Suppressor macrophage treated with lipopolysaccharide for 1 hour (primary cell): ENCODE results near the gene DUSP16.

Experiments used
- DNase-seq, 3 donors: peaks; one replicate each; pipeline ENCODE4 v3.0.0-alpha.2; 2020 to 2022

The DUSP16 gene

GRCh38 chr12:12465522-12465921 is 97.1 kb downstream of the DUSP16 start:
- DNase-seq, result no peak

DNA sequence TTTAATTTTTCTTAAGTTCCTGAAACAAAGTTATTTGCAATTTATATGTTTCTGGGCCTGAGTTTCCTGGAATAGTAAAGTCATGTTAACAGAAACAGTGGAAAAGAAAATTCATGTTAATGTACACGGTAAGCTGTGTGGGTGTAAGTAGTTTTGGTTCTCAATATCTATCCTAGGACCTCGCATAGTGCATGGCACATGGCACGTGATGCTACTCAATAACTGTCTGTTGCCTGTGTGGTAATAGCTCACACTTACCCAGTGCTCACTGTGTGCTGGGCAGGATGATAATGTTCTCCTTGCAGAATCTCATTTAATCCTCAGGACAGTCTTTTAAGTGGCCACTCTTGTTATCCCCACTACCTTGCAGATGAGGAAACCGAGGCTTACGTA is 100.7 kb downstream of the DUSP16 start:
- DNase-seq, result no peak

GRCh38 chr12:12460935-12461922 is 101.4 kb downstream of the DUSP16 start:
- no peak for DNase-seq

GRCh38 chr12:12456637-12457036 is 106.0 kb downstream of the DUSP16 start:
- peak; percentile 70 to 94 (median 93) for DNase-seq

- DNase-seq, result no peak
Observed at GRCh38 chr12:12454315-12454714, 108.3 kb downstream of the DUSP16 start.

- DNase-seq, result no peak
Observed at GRCh38 chr12:12453635-12454034, 109.0 kb downstream of the DUSP16 start.

- no peak for DNase-seq
Observed at GRCh38 chr12:12452326-12452902, 110.2 kb downstream of the DUSP16 start.

DNA sequence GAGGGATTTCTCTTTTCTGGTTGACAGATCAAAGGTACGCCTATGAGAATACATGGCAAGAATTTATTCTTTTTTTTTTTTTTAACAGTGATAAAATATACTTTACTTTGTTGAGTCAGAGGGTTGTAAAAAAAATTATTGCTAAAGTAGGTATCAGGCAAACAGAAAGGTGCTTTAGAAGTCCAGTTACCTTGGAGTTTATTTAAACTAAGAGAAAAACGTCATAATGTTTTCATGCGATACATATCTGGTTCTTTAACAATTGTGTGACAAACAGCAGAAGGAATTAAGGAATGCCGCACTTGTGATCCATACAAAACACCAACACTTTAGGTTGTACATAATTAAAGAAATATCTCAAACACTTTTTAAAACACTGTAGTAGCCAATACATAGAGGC is 111.6 kb downstream of the DUSP16 start:
- no peak for DNase-seq

DNA sequence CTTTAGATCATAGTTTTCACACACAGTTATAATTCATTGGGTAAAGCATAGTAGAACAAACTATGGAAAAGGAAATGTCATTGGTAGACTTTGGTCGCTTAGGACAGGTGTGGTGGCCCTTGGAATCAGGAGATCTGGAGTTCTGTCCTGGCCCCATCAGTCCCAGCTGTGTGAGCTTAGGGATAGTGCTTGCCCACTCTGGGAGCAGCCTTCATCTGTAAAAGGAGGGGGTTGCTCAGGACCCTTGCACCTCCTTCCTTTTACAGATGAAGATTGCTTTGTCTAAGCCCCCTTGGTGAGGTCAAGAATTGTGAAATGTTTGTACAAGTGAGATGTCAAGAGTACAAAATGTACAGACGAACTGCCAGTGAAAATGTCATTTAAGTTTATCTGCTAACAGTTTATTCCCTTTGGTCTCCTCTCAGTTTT is 112.6 kb downstream of the DUSP16 start:
- DNase-seq, result no peak

DNA sequence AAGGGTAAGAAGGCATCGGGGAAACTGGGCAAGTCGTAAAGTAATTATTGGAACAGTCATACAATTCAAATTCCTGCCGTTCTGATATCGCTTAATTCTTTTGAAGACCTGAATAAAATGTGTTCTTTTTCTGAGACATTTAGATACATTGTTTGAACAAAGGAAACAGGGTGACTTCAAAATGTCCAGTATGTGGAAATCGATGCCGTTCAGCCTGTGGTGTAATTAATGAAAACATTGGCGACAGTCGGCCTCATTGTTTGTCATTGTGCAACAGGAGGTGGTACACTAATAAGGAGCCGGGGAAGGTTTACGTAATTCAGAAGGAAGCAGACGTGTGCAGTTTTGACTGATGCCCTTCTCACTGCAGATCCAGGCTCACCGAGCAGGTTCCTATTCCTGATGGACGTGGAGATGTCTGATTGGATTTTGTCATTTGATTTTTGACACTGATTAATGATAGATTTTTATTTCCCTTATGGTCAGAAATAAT is 113.1 kb downstream of the DUSP16 start:
- peak; percentile 83 to 93 (median 91) for DNase-seq

- DNase-seq, result no peak
Observed at GRCh38 chr12:12447837-12448236, 114.8 kb downstream of the DUSP16 start.

GRCh38 chr12:12447236-12447635 is 115.4 kb downstream of the DUSP16 start:
- DNase-seq, result no peak

- peak in 1 of 3 donors; percentile 30 for DNase-seq
Observed at GRCh38 chr12:12446786-12447185, 115.9 kb downstream of the DUSP16 start.

DNA sequence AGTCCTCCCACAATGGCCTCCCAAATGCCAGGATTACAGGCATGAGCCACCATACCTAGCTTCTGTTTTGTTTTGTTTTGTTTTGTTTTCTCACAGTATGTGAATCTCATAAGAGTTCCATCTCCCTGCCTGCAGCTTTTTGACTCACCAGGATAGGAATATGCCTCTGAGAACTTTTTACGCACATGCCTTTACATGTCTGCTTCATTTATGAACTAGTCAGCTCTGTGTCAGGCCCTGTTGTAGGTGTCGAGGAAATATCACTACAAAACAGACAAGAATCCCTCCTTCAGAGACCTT is 116.8 kb downstream of the DUSP16 start:
- DNase-seq, result no peak

GRCh38 chr12:12445165-12445881 is 117.3 kb downstream of the DUSP16 start:
- no peak for DNase-seq

GRCh38 chr12:12443431-12443878 is 119.2 kb downstream of the DUSP16 start:
- no peak for DNase-seq

DNA sequence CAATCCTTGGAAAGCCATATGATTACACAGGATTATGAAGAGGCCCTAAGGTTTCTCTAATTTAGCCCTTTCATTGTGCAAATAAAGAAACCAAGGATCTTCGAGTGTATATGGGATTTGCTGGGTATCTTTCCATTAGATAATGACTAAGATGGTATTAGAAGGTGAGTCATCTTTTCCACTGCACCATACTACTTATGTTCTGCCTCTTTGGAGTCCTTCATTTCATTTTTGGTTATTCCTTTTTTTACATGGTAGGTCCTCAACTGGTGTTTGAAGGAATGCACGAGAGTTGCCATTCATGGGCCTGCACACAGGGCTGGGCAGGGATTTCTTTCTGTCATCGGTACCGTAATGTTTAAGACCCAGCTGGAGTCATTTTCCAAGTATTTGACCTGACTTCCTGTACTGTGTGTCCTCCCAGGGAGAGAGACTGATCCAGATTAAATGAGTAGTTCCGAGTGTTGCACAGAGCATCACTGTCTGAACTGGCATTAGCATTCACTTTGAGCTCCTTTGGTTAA is 120.1 kb downstream of the DUSP16 start:
- DNase-seq, result peak in 1 of 3 donors; percentile 36

DNA sequence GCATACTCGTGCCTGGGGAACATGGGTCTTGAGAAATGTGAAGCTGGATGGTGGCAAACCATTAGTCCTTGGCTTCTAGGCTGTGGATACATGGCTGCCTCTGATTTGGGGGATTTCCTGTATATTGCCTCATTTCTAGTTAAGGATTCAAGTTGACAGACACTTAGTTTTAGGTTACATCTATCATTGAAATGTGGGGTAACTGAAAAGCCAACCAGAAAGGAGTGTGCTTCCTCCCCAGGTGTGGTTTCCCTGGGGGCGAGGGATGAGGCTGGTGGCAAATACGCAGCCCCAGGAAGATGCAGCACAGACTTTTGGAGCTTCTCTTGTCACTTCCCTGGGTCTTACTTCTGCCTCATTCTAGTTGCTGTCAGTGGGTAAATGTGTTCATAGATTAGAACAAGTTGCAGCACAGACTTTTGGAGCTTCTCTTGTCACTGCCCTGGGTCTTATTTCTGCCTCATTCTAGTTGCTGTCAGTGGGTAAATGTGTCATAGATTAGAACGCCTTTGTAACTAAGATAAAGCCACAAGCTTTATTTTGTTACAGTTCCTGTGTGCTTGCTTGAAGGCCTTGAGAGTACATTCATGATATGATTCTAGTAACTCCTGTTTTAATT is 120.7 kb downstream of the DUSP16 start:
- peak in 1 of 3 donors; percentile 15 for DNase-seq

GRCh38 chr12:12441429-12441807 is 121.2 kb downstream of the DUSP16 start:
- DNase-seq, result no peak

DNA sequence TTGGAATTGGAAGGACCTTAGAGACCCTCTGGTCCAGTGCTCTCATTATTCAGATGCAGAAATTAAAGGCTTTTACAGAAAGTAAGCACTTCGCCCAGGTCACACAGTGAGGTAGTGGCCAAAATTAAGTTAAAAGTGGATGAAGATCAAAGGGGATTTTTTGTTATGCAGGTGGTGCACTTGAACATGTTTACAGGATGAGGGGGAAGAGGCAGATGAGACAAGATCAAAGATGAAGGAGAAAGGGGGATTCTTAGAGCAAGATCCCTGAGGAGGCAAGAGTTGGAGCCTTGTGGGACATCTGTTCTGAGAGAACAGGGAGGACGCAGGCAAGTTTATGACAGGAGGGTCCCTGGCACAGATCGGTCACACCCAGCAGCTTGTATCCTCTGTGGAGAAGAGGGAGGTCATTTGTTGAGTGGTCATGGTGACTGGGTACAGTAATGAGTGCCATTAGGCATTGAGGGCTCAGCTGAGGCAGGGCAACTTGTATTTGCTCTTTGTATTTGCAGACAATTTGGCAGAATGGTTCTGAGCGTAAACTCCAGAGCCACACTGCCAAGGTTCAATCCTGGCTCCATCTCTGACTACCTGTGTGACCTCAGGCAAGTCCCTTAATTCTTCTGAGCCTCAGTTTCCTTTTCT is 121.8 kb downstream of the DUSP16 start:
- DNase-seq, result no peak

GRCh38 chr12:12439636-12440035 is 123.0 kb downstream of the DUSP16 start:
- peak in 2 of 3 donors; percentile 11 to 55 for DNase-seq

DNA sequence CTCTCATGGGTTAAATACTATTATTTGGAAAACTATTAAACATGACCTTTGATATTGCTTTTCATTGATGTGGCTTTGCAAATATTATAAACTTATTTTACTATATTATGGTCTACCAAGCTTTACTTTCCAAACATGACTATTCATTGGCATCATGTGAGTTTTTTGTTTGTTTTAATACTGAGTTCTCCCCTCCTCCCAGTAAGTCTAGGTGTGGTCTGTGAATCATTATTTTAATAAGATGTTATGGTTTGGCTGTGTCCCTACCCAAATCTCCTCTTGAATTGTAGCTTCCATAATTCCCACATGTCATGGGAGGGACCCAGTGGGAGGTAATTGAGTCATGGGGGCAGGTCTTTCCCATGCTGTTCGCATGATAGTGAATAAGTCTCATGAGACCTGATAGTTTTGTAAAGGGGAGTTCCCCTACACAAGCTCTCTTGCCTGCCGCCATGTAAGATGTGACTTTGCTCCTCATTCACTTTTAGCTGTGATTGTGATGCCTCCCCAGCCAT is 125.8 kb downstream of the DUSP16 start:
- peak; percentile 15 to 37 (median 32) for DNase-seq
